ENCODE measurements around the gene DOCK9. TPM values are rescaled to one million over a fixed set of nuclear protein-coding genes. Genes with fewer than 3 reads are reported as not detected.

The DOCK9 gene
- polyA plus RNA-seq, 1 of the 3 experiments (the other 2 are of a cell fraction), result 16.6 TPM

GRCh38 chr13:98892077-98892476 is 85.8 kb downstream of the DOCK9 start (continued):
- no peak for TF ChIP-seq USF1 (IDR thresholded peaks at IDR 0.05; ENCODE audit: borderline replicate concordance, low read depth)
- TF ChIP-seq RFX5 (IDR thresholded peaks at IDR 0.05; ENCODE audit: low read length), result no peak
- TF ChIP-seq YY1 (IDR thresholded peaks at IDR 0.05; ENCODE audit: low read depth), result no peak
- no peak for TF ChIP-seq NFIC (IDR thresholded peaks at IDR 0.05; ENCODE audit: borderline replicate concordance)
- no peak for TF ChIP-seq SMC3 (IDR thresholded peaks at IDR 0.05; ENCODE audit: low read depth, low read length)
- TF ChIP-seq POLR2AphosphoS5 (IDR thresholded peaks at IDR 0.05; ENCODE audit: low read depth, low read length), result no peak
- no peak for TF ChIP-seq RXRA (IDR thresholded peaks at IDR 0.05; ENCODE audit: borderline replicate concordance, low read depth)
- TF ChIP-seq ZBTB33 (IDR thresholded peaks at IDR 0.05; ENCODE audit: borderline replicate concordance, low read depth), result no peak
- TF ChIP-seq, protein P1, sequence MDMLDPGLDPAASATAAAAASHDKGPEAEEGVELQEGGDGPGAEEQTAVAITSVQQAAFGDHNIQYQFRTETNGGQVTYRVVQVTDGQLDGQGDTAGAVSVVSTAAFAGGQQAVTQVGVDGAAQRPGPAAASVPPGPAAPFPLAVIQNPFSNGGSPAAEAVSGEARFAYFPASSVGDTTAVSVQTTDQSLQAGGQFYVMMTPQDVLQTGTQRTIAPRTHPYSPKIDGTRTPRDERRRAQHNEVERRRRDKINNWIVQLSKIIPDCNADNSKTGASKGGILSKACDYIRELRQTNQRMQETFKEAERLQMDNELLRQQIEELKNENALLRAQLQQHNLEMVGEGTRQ (IDR thresholded peaks at IDR 0.05; ENCODE audit: borderline replicate concordance, low read depth, low read length), result no peak

DNA sequence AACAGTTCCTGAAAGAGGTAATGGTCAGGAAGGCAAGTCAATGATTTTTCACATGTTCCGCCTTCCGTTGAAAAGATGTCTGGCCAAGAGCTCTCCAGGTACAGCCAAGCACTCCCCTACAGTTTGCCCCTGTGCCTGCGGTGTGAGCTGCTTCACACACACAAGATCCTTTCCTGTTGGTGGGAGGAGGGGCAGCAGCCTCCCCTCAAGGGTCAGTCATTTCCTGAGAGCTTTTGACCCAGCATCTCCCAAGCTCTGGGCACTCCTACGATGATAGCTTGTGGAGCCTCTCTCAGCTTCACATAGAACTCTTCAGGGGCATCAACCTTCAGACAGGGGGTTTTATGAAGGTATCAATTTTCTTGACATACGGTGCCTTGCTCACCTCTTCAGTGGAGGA is 86.9 kb downstream of the DOCK9 start:
- Histone ChIP-seq H3F3A (replicated peaks; ENCODE audit: insufficient read depth) (no peaks in the 10 kb centered on the region), H3K4me3 (ENCODE audit: low read depth in 2 of 2, low read length in 1 of 2) (no peak overlapping the region), H3K27ac (ENCODE audit: low read depth in 2 of 2, low read length in 1 of 2) (no peak overlapping the region), H3K9me3 (no peaks in the 10 kb centered on the region), H3K4me1 (ENCODE audit: control insufficient read depth in 1 of 2, insufficient read depth in 2 of 2, low read depth in 1 of 2, low read length in 1 of 2) (no peaks in the 10 kb centered on the region; a peak in 2 of 4 replicates), H3K27me3 (ENCODE audit: insufficient read depth) (no peaks in the 10 kb centered on the region), H3K9me2 (no peaks in the 10 kb centered on the region), H3K4me2 (no peak overlapping the region), H4K20me1 (ENCODE audit: insufficient read depth) (no peaks in the 10 kb centered on the region), H2AFZ (ENCODE audit: low read depth) (no peak overlapping the region), H3K79me2 (ENCODE audit: insufficient read depth) (no peaks in the 10 kb centered on the region), H3K36me3 (replicated peaks in 1 of 2; ENCODE audit: control insufficient read depth in 1 of 2, insufficient read depth in 2 of 2, low read length in 1 of 2) (peaks cover 2 to 8% of the 10 kb centered on the region in 2 experiments), H3K9ac (no peak overlapping the region)
- POLR2A ChIA-PET, result no interaction called here
- TF ChIP-seq RAD21 (IDR thresholded peaks at IDR 0.05; ENCODE audit: low read length), result no peak
- no peak for TF ChIP-seq RCOR1 (IDR thresholded peaks at IDR 0.05; ENCODE audit: low read length)
- no peak for TF ChIP-seq FOSL2 (IDR thresholded peaks at IDR 0.05; ENCODE audit: borderline replicate concordance, low read depth)
- TF ChIP-seq CHD2 (IDR thresholded peaks at IDR 0.05; ENCODE audit: low read length, partially characterized antibody), result no peak
- no peak for TF ChIP-seq EP300 (IDR thresholded peaks at IDR 0.05; ENCODE audit: borderline replicate concordance in 1 of 2, low read depth in 1 of 2, low read length in 1 of 2)
- TF ChIP-seq YY1 (IDR thresholded peaks at IDR 0.05; ENCODE audit: low read depth), result no peak
- no peak for TF ChIP-seq JUND (IDR thresholded peaks at IDR 0.05)
- TF ChIP-seq RXRA (IDR thresholded peaks at IDR 0.05; ENCODE audit: borderline replicate concordance, low read depth), result no peak
- TF ChIP-seq GATA2 (CRISPR knock-in tag; IDR thresholded peaks at IDR 0.05), result no peak
- TF ChIP-seq EZH2phosphoT487 (IDR thresholded peaks at IDR 0.05; ENCODE audit: borderline replicate concordance, low read depth), result no peak
- TF ChIP-seq ZBTB33 (IDR thresholded peaks at IDR 0.05; ENCODE audit: borderline replicate concordance, low read depth), result no peak
- no peak for TF ChIP-seq POLR2AphosphoS5 (IDR thresholded peaks at IDR 0.05; ENCODE audit: low read depth, low read length)
- DNase-seq, result no peak
- 100% methylated on average over 5 of the region's 5 CpGs for WGBS (ENCODE audit: low lambda C conversion rate)
- CTCF ChIA-PET, result interaction anchor here (1.0 to 1.2 kb wide), 2 partner anchors 51 to 218 kb away, joined by 3 read pairs; no protein-coding TSS in a partner anchor

Measured in SK-N-SH (cell line).